HG03457 (cell line): ENCODE results near the gene USP43.

ENCODE experiments used
- ATAC-seq: cut with Tn5 transposase; IDR thresholded peaks from one replicate; pipeline ENCODE4 v1.9.1; 2021; ENCODE audit warnings: moderate number of reproducible peaks; ENCODE audit not compliant: unreplicated experiment

USP43 gene

DNA sequence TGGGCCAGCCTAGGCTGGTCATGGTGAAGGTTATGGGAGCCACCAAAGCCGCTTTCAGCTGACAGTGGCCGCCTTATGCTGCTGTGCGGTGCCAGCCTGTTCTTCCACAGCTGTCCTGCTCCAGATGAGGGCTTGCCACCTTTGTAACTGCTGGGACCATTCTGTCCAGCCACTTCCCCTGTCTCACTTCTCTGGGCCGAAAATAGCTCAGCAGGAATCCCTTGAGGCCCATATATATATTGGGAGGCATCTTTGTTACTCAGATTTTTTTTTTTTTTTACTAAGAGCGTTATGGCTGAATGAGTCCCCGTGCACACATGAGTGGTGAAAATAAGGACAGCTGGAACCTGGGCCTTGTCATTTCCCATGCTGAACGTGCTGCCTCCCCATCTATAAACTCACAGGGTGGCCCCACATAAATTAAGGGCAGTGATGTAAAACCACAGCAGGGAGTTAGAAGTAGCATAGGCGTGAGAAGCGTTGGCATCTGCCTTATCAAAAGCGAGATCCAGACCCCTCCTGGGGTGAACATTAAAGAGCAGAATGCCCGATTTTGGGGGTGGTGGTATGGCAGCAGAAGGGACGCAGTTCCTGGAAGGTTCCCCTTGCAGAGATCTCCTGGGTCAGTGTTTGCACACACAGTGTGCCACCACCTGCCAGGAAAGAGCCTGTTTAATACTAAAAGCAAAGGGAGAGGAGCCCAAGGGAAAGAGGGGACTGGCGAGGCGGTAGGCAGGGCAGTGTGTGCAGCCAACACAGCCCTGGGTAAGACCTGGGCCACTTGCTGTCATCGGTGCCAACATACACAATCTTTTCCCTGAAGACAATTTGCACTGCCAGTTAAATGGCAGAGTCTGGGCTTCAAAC, 57.8 kb downstream of the USP43 start:
- no peak for ATAC-seq

GRCh38 chr17:9703781-9704082, 58.4 kb downstream of the USP43 start:
- no peak for ATAC-seq

GRCh38 chr17:9705745-9706144, 60.4 kb downstream of the USP43 start:
- no peak for ATAC-seq

GRCh38 chr17:9707948-9708347, 62.6 kb downstream of the USP43 start:
- ATAC-seq, result no peak

GRCh38 chr17:9714801-9715200, 69.5 kb downstream of the USP43 start:
- ATAC-seq, result no peak

DNA sequence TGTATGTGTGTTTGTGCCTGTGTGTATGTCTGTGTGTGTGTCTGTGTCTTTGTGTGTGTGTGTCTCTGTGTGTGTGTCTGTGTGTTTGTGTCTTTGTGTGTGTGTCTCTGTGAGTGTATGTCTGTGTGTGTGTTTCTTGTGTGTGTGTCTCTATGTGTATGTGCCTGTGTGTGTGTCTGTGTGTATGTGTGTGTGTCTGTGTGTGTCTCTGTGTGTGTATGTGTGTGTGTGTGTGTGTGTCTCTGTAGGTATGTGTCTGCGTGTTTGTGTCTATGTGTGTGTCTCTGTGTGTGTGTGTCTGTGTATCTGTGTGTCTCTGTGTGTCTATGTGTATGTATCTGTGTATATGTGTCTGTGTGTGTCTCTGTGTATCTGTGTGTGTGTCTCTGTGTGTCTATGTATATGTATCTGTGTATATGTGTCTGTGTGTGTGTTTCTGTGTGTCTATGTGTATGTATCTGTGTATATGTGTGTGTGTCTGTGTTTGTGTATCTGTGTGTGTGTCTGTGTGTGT, 70.2 kb downstream of the USP43 start:
- ATAC-seq, result no peak

- no peak for ATAC-seq
These were observed 80.3 kb downstream of the USP43 start for GRCh38 chr17:9725575-9725974.

DNA sequence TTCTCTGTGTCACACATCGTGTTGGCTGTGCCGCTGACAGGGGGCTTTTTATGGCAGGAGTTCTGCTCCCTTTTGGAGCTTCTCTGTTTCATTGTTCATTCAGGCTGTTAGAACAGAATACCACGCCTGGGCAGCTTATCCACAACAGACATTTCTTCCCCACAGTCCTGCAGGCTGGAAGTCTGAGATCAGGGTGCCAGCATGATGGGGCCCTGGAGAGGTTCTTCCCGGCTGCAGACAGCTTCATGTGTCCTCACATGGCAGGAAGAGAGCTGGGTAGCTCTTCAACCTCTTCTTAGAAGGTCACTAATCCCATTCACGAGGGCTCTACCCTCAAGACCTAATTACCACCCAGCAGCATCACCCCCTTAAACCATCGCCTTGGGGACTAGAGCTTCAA, 81.0 kb downstream of the USP43 start:
- no peak for ATAC-seq

- ATAC-seq, result no peak
These were observed 82.7 kb downstream of the USP43 start for GRCh38 chr17:9728005-9728404.

DNA sequence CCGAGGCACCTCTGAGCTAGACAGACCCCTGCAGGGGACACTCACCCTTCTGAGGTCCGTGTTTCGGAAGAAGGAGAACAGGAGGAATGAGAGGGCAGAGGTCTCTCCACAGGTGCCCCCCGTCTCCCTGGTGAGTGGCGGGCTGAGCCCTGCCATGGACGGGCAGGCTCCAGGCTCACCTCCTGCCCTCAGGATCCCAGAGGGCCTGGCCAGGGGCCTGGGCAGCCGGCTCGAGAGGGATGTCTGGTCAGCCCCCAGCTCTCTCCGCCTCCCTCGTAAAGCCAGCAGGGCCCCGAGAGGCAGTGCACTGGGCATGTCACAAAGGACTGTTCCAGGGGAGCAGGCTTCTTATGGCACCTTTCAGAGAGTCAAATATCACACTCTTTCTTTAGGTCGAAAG, 83.2 kb downstream of the USP43 start:
- ATAC-seq, result no peak

GRCh38 chr17:9729034-9729650, 83.8 kb downstream of the USP43 start:
- no peak for ATAC-seq

DNA sequence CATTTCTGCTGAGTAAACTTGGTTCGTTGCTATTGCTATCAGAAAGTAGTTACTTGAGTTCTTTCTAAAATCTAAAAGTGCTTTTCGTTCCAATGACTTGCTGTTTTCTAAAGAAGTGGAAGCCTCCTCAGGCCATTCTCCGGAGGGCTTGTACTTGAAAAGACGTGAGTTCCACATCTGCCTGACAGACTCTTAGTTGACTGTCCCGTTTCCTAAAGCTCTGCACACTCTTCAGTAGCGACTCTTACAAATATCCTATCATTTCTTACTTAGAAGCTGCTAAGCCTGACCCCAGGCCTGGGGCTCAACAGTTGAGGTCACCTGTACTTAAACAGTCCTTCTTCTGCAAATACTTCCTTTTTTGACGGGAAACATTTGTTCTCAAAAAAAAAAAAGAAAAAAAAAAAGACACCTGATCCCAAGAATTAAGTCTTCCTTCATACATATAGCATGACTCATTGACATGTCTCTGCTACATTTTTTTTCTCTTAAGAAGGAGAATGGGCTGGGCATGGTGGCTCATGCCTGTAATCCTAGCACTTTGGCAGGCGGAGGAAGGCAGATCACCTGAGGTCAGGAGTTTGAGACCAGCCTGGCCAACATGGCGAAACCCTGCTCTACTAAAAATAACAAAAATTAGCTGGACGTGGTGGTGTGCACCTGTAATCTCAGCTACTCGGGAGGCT, 84.6 kb downstream of the USP43 start:
- no peak for ATAC-seq

DNA sequence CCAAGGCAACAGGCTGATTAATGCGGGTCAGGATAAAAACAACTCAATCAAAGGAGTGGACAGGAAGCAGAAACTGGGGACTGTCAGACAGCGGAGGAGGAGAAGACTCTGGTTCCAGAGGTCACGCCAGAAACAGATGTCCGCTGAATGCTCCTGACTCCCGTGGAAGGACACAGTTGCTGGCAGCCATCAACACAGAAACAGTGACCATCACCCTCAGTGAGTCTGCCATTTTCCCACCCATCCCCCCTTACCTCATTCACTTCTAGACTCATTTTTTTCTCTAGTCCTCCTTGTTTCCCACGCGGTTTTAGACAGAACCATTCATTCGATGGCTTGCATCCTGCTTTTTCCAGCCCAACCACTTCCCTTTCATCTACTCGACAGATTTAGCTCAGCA, 105.2 kb downstream of the USP43 start:
- ATAC-seq, result no peak

GRCh38 chr17:9755083-9755482, 109.8 kb downstream of the USP43 start:
- ATAC-seq, result no peak

DNA sequence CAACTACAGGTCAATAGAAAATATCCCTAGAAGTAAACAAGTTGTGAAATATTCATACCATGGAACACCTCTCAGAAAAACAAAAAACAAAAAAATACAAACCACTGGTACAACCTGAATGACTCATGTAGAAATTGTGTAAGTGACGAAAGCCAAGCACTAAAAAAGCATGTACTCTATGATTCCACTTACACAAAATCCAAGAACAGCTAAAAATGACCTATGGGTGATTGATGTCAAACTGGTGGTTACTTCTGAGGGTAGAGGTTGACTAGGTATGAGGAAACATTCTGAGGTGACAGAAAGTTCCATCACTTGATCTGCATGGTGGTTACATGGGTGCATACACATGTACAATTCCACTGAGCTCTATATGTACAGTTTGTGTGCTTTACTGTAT, 114.9 kb downstream of the USP43 start:
- no peak for ATAC-seq

DNA sequence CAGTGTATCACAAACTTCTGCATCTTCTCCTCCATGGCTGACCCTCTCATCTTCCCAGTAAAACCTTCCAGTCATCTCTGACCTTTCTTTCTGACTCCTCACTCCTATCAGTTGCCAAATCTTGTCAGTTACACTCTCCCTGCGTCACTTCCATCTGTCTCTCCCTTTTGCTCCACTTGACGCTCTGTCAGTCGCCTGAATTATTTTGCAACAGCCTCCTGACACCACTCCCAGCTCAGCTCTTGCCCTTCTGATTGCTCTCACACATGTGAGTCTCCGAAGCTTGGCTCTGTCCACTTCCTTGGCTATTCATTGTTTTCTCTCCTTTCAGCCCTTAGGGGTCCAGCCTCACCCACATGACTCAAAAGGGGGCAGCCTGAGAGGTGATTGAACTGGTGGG, 118.3 kb downstream of the USP43 start:
- no peak for ATAC-seq

DNA sequence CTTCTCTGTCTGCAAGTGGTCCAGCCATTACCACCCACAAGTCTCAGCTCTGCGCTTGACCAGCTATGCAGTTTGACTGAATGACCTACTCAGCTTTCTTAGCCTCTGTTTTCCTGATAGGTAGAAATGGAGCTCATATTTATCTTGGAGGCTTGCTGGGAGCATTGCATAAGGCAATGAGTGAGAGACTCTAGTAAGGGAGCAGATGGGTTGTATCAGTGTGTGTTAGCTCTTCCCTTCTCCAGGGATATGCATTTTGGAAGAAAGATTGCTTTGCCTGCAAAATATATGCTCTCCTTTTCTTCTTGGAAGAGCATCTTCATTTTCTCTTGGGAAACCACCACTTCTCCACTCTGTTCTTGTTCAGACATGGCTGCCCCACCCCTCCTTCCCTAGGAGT, 120.0 kb downstream of the USP43 start:
- no peak for ATAC-seq

GRCh38 chr17:9766970-9767369, 121.7 kb downstream of the USP43 start:
- no peak for ATAC-seq

DNA sequence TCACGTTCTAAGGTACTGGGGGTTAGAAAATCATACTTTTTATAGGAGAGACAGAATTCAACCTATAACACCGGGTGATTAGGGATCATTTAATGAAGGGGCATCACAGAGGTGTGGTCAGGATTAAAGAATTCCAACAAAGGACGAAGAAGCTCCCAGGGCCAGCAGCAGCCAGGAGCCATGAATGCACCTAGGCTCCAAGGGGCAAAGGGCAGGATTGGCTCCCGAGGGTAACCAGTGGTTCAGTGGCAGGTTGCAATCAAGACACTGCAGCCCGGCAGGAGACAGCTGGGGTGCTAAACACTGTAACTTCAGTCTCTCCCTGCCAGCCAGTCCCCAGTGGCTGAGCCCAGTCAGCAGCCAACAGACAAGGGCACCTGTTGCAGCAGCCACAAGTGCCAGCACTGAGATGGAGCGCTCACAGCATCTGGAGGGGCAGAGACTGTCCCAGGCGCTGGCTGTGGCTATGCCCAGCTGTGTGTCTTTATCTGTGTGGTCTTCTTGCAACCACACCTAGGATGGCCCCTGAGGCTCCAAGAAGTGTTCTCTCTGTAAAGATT, 122.2 kb downstream of the USP43 start:
- ATAC-seq, result no peak

DNA sequence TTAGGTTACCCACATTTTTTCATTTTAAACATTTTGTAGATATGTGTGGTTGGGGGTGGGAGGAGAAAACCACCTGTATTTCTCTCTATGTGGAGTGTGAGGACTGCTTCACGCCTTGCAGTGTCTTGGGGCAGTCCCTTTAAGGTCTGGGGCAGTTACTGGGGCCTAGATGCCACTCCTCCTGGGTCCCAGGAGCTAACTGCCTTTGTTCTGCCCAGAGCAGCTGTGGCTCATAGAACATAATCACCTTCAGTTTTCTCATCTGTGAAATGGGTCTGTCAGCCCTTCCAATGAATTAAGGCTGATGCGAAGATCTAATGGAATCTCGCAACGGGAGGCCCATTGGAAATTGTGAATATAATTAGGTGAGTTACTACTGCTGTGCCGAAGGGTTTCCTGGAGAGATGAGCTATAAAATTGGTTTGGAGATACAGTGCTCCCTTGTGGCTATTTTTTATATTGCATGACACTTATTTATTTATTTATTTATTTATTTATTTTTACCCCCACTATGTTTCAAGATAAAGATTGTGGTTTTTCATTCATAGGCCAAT, 123.1 kb downstream of the USP43 start:
- no peak for ATAC-seq

DNA sequence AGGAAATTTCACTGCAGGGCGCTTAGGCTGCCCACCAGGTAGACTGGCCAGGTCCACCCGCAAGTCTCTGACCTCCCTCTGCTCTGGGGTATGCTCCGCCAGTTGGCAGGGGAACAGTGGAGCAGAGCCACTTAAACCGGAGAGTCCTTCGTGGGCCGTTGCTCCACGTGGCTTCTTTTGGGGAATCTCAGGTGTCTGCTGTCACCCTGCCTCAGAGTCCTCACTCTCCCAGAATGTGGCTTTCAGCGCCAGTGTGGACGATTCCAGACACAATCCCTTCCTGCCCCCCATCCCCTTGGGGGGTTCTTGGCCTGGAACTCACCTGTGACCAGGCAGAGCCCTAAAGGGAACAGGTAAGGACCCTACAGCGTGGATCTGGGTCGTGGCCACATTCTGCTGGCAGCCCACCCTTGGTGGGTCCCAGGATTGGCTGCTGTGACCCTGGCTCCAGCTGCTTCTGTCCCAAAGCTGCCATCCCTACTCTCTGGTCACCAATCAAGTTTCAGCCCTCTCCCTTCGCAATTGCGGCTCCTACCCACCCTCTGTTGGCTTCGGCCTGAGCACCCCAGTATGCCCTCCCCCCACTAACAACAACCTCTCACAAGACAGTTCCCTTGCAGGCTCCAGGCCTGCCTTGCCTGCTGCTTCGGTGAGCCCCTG, 123.8 kb downstream of the USP43 start:
- ATAC-seq, result no peak
